A204.1 (cell line): Measurements from ENCODE around the gene ENPP3.
"Not testable (repeated sequence)": the region's sequence is repeated elsewhere in the genome, so short reads cannot be mapped to it uniquely, and the experiment has no call there.

Experiments
- FAIRE-seq: peaks from 2 replicates; lab custom pipeline; 2012; peaks lifted over from hg19 to GRCh38; lab: Jason Lieb, UNC

ENPP3 gene

DNA sequence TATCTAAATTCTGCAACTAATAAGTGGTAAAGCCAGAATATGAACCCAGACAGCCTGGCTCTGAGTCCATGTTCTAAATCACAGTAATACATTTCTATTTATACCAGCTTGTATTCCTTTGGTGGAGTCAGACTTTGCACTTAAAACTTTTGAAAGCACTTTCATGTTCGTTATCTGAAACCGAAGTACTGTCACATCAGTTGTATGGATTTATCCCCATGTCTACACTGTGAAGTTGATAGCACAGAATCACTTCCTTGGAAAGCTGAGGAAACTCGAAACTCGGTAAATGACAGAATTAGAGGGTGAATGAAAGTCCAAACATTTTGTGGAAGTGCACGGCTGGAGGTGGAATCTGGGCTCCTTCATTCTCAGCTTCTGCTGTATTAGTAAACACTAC, 102.0 kb downstream of the ENPP3 start:
- FAIRE-seq = no peak

DNA sequence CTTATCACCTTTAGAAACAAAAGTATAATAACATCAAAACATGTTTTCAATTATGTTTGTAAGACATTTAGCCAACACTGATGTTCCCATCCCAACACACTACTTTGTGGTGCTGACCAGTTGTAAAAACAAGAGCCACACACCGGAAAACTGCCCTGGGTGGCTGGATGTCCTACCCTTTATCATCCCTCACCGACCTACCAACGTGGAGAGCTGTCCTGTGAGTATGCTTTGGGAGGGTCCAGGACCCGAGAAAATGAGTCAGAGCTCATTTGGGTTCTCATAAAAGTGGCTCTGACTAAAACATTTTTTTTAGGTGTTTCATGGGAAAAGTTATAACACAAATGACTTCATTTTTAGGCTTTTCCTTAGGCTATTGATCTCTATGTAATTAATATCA, 103.1 kb downstream of the ENPP3 start:
- no peak for FAIRE-seq

DNA sequence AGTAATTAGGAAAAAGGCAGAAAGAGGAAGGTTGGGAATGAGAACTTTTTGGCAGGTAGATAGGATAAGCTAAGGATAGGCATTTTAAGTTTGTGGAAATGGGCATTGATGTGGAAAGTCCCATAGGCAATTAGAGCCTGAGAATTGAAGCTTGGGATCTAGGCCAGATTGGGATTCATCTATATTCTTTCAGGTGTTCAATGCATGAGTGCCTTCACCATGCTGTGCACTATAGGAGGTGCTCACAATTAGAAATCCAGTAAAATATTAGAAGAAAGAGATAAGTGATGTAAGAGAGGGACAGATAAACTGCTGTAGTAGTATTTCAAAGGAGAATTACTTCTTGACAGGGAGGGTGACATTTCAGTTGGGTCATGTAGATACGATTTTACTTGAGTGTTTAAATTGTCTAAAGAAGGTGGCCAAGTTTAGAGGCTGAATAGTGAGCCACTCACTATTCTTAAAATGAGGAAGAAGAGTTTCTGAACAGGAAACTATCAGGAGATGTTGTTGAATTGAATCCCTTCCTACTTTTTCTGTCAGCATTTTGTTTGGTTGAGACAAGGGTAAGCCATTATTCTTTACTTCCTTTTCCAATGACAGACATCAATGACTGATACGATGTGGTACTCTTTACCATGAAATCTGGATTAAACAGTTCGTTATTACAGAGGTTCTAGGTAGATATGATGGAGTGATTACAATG, 104.7 kb downstream of the ENPP3 start:
- no peak for FAIRE-seq

DNA sequence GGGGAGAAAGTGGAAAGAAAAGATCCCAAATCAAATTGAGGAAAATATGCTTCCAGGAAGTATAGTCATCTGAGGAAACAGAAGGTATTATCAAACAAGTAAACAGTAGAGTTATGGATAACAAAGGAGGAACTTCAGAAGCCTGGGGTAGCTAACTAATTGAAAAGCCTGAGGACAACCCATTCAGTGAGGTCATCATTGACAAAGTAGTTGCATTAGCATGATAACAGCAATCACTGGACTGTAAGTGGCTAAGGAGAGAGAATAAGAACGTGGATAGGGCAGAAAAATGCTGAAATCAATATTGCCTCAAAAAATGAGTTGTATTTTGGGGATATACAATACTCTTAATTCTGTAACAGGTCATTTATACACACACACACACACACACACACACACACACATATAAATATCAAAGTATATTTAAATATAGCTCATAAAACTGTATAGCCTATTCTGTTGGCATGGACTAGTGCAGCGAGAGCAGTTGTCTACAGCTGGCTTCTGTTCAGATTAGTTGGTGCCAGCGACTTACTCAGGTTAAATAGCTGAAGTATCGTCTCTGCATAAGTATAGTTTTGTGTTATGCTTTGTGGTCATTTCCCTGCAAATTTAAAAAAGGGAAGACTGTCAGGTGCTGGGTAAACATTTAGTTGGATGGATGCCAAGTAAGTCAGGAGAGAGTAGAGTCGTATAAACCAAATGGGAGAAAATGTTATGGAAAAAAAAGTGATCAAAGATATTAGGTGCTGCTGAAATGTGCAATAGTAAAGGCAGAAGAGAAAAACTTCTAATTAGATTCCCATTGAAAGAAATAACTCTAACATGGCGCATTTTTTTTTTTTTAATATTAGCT, 107.6 kb downstream of the ENPP3 start:
- FAIRE-seq = no peak

DNA sequence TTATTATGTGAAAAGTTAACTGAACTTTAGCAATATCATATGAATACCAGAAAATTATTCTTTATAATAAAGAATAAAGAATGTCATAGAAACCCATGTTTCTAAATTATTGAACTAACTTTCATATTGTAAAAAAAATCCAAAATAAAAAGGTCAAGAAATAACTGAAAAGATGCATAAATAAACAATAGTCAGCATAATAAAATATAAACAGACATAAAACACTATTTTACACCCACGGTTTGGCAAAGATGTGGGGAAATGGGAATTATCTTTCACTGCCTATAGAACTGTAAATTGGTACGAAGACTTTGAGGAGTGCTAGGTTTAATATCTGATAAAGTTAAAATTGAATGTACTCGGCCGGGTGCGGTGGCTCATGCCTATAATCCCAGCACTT, 108.4 kb downstream of the ENPP3 start:
- no peak for FAIRE-seq

DNA sequence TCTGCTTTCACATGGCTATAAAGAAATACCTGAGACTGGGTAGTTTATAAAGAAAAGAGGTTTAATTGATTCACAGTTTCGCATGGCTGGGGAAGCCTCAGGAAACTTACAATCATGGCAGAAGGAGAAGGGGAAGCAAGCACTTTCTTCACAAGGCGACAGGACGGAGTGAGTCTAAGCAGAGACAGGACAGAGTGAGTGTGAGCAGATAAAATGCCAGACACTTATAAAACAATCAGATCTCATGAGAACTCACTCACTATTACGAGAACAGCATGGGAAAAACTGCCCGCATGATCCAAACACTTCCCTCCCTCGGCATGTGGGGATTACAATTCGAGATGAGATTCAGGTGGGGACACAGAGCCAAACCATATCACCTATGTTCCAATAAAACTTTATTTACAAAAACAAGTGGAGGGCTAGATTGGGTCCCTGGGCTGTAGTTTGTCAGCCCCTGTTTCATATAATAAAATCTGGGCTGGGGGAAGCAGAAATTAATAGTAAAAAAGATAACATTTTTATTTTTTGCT, 110.8 kb downstream of the ENPP3 start:
- no peak for FAIRE-seq

DNA sequence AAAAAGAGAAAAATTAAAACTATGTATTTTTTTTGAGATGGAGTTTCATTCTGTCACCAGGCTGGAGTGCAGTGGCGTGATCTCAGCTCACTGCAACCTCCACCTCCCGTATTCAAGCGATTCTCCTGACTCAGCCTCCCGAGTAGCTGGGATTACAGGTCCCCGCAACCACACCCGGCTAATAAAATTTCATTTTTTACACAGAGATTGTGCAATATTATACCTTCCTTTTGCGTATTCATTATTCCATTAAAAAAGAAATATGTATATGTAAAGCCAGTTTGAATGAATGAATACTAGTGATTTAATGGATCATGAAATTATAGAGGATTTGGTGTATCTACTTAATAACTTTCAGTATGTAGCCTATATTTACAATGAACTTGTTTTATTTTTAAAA, 111.9 kb downstream of the ENPP3 start:
- no peak for FAIRE-seq

DNA sequence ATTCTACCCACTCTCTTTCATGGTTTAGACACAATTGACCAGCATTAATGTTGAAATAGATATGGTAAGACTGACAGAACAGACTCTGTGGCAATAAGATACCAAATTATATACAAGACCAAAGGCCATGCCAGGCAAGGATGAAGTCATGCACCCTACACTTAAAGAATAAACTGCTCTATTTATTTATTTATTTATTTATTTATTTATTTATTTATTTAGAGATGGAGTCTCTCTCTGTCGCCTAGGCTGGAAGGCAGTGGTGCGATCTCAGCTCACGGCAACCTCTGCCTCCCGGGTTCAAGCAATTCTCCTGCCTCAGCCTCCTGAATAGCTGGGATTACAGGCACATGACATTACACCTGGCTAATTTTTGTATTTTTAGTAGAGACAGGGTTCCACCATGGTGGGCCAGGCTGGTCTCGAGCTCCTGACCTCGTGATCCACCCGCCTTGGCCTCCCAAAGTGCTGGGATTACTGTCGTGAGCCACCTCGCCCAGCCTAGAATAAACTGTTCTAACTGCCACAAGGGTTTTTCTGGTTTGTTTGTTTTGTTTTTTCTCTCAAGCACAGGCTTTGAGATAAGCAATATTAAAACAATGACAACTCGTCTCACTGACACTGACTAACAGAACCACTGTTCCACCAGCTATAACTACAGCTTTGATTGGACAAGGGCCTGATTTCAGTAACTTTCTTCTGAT, 114.1 kb downstream of the ENPP3 start:
- not testable (repeated sequence) for FAIRE-seq

DNA sequence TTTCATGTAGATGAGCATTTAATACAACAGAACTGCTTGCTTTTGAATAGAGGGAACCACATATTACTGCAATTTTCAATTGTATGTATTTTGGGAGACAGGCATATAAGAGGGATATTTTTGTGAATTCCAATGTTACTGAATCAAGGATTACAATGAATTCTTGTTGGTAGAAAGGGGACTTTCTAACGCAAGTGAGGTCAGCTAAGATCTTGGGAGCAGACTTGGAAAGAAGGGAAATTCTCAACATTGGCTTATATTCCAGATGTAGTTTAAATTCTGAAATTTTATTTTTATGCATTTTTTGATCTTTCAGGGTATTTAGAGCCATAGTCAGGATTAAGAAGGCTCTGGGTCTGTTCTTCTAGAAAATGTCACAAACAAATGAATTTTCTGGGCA, 117.0 kb downstream of the ENPP3 start:
- no peak for FAIRE-seq

DNA sequence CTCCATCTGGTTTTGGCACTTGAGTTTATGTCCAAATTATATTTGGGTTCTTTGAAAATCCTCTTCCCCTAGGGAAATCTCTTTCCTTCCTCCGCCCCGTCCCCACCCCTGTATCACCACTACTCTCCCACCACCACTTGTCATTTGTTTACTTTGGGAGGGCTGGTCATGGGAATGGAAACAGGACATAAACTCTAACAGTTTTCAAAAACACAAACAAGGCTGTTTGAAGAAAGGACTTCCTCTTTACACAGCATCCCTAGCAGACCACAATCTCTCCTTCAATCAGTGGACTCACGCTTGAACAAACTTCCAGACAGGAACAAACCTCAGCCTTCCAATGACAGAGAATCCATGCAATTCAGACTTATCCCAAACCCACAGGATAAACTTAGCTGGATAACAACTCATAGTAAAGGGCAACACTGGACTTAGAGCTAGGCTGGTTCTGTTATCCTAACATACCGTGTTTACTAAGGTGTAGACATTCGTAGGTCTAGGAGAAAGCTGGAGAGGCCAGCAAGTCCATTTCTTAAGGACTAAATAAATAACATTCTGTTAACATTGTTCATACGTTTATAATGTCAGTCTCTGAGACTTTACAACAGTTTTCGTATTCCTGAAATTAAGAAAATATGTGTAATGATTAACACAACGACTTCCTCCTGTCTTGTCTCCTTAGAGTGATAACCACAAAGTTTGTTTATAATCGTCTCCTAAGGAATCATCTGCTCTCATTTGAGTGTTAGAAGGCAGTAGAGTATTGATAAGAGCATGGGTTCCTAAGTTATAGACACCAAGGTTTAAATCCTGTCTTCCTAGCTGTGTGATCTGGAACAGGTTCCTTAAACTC, 117.8 kb downstream of the ENPP3 start:
- no peak for FAIRE-seq

DNA sequence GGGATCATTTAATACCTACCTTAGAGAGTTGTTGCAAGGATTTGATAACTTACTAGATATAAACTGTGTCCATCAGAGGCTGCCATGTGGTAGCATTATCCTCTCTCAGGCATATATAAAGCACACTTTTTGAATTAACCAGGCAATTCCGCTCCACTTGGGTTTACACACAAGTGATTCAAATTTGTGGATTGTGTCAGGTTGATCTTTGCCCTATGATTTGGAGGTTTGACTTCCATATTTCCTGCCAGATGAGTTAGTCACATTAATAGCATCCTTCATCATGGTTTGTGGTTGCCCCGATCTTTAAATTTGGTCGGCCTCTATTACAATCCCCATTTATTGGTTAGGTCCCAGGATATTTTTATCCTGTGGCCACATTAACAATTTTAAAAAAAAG, 118.5 kb downstream of the ENPP3 start:
- FAIRE-seq = no peak

DNA sequence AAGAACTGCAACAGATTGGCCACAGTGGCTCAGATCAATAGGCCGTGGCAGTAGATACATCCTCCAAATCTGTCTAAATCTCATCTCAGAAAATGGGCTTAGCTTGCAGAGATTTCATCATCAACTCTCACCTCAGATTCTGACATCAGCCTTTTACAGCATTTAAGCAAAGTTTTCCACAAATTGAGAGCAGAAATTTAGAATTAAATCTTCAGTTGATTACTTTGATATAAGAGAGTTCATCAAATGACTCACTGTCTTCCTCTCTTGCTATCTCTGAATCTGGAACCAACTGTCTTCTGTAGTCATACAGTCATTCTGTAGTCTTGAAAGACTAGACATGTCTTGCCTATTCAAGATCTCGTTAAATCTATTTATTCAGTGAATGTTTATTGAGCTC, 118.9 kb downstream of the ENPP3 start:
- FAIRE-seq = no peak

DNA sequence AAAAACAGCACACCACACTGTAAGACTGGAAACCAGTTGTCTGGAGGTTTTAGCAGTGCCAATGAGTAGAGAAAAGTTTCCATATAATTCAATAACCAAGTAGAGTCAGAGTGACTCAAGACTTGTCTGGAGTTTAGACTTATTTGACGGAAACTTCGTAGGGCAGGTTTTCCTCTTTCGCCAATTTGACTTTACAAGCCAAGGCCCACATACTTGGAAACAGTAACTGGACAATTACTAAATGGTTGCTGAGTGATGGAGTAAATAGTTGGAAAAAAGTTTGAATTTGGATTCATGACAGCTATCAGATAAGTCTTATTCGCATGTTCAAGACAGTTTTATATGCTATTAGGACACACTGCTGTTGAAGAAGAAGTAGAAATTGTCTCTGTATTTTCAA, 121.8 kb downstream of the ENPP3 start:
- no peak for FAIRE-seq

DNA sequence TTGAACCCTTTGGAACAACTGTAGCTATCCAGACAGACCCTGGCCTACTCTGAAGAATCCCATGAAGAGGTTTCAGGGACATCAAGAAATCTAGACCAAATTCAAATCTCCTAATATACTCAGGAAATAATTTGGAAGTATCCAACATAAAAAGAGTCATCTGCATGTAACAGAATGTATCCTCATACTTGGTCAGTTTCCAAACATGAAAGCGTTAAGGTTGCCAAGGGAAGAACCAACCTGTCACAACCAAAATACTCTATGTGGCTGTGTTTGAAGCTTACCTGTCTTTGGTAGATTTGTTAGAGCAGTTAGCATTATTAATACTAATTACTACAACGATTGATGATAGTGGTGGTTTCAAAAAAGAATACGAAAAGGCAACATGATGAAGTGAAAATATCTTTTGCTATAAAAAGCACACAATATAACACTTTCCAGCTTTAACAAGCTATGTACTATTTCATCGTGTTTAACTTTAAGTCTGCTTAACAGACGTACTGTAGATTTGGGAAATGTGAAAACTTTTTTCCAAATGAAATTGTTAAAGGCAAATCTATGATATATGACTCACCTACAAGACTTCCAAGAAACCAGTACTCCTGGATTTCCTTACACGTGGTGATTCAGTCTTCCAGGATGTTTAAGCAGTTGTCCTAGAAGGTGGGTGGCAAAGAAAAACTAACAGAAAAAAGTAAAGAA, 124.1 kb downstream of the ENPP3 start:
- no peak for FAIRE-seq

DNA sequence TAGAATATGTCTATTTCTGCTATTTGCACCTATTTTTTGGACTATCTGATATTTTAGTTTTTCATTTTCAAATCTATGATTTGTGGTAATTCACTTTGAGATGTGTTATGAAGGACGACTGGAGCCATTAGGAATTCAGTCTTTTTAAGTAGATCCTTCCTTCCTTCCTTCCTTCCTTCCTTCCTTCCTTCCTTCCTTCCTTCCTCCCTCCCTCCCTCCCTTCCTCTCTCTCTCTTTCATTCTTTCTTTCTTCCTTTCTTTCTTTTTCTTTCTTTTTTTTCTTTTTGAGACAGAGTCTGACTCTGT, 124.6 kb downstream of the ENPP3 start:
- FAIRE-seq = no peak

DNA sequence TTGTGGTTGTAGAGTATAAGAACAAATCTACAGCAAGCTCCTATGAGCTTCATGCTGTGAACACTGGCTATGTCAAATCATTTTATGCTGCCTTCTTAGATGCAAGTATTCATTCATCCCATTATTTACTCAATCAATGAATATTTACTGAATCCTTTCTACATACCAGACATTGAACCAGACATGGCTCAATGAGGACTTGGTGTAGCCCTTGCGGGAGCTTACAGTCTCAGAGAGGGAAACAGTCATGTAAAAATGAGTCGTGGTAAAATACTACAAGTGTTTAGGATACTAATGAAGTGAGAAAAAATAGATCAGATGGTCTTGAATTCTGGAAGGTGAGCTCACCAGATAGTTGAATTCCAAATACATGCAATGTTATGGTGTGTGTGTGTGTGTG, 125.9 kb downstream of the ENPP3 start:
- no peak for FAIRE-seq

DNA sequence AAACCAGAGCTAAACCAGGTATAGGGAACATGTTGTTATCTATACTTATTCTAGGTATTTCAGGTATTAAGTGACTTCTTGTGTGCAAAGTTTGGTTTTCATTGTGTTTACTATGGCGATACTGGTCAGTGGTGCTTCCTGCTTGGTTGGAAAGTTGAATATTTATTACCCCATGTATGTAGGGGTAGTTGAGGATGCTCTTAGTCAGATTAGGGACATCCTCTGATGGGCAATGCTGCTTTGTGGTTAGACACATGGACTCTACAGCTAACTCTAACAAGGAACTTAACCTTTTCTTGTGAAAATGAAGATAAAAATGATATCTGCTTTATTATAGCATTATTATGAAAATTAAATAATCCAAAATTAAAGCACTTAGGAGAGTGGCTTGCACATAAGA, 126.6 kb downstream of the ENPP3 start:
- FAIRE-seq = no peak

DNA sequence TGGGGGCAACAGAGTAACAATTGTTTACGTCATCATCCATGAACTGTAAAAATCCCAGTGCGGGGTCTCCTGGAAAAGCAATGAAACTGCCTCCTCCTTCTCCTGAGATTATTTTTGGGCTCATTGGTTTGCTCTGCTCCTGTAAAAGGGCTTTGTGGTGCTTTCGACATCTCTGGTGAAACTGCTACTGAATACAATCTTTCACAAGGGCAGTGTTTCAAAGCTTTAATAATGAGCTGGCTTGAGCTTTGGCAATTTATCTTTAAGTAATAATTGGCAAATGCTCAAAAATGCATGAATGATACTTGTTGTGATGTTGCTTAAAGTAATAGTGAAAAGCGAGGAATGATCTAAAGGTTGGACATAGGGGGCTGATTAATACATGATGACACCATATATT, 127.2 kb downstream of the ENPP3 start:
- FAIRE-seq = no peak

DNA sequence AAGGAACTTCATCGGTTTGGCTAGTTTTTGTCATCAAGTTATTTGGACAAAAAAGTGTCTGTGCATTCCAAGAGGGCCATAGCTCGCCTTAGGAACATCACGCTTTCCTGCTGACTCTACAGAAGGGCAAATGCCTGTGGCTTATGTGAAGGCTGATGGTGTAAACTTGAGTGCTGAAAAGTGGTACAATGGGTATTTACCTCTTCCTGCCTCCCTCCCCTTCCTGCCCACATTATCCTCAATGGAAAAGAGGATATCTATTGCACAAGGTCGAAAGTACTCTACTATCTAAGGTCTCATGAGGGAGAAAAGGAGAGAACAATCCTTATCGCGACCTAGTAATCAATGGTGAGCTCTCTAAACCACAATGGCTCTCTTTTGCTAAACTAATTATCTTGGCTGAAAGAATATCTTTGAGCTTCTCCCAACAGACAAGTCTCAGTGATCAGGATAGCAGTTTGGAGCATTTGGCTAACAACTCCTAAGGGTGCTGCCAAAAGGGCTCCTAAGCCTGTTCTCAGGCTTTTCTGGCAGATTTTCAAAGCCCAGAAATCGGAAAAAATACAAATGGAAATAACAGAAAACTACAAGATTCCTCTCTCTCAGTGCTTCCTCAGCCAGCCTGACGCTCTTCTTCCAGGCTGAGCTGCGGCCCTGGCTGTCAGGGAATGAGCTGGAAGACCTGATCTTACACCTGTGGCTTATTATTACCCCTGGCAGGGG, 128.1 kb downstream of the ENPP3 start:
- FAIRE-seq = no peak

DNA sequence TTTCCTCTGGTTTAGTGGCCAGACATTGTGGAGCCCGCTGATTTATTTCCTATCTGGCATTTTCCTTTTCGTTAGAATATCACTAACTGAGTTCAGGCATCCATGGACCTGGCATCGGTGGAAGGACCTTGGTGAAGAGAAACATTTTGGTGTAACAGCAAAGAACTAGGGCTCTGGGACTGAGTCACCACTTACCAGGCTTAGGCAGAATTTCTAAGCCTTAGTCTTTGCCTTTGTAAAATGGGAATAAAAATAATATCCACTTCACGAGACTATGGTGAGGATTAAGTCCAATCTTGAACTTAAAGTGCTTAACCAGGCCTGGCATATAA, 128.7 kb downstream of the ENPP3 start:
- FAIRE-seq = no peak

DNA sequence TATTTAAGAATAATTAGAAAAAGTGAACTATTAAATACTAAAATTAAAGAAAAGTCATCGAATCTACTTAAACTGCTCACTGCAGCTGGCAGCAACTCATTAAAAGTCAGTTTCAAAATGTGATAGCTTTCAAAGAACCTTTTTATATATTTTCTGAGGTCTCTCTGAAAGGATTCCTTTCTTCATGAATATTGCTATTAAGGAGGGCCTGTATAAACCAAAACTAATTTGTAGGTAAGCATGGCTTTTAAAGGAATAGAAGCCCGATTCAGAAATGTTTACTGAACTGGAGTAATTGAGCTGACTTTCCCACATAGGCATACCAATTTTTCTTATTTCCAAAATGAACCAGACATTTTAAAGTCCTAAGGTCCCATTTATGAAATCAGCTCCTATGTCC, 129.5 kb downstream of the ENPP3 start:
- FAIRE-seq = no peak
